Suprapubic skin (tissue), 4 donors: ENCODE data around the gene KDM2A.

Source experiments
- POLR2A ChIP-seq, 2 donors: fragments of 450-650 bp; IDR thresholded peaks; one replicate each; pipeline ENCODE4 v1.6.1; 2017; ENCODE audit warnings: antibody characterized with exemption in 2 of 2, mild to moderate bottlenecking in 2 of 2, moderate library complexity in 2 of 2
- POLR2AphosphoS5 ChIP-seq, 3 donors: sonication (generic); formaldehyde crosslinking; IDR thresholded peaks; one replicate each; pipeline ENCODE4 v1.6.1; 2017; ENCODE audit warnings: antibody characterized with exemption in 3 of 3
- TF ChIP-seq, protein P1 (sequence below), 2 donors: fragments of 200-600 bp in 1 of 2; fragments of 450-650 bp in 1 of 2; sonication (generic) in 1 of 2; IDR thresholded peaks; one replicate each; pipeline ENCODE4 v1.5.1; 2016 to 2019; ENCODE audit warnings: antibody characterized with exemption in 2 of 2, mild to moderate bottlenecking in 1 of 2, moderate library complexity in 1 of 2

DNA sequence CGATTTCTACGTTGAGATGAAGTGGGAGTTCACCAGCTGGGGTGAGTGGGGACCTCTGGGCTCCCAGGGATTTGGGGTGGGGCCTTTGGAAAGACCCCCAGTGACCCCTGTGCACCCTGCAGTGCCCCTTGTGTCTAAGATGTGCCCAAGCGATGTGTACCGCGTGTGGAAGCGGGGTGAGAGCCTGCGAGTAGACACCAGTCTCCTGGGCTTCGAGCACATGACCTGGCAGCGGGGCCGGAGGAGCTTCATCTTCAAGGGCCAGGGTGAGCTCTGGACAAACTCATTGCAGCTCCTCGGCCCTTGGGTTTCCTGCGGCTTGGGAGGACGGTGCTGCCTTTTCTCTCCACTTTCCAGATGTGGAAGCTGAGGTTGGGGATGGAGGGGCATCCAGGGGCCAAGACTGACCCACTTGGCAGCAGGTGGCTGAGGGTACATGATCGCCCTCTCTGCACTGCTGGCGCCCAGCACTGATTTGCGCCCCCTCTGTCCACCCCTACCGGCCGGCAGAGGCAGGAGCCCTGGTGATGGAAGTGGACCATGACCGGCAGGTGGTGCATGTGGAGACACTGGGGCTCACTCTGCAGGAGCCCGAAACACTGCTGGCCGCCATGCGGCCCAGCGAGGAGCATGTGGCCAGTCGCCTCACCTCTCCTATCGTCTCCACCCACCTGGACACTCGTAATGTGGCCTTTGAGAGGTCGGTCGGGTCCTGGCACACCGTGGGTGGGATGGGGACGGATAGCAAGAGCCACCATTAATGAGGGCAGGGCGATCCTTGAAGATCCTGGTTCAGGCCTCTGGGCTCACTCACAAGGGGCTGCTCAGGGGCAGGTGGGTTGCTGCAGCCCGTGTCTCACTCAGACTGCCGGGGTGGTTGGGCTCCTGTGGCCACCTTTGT is 172.7 kb downstream of the KDM2A start:
- TF ChIP-seq, protein P1, sequence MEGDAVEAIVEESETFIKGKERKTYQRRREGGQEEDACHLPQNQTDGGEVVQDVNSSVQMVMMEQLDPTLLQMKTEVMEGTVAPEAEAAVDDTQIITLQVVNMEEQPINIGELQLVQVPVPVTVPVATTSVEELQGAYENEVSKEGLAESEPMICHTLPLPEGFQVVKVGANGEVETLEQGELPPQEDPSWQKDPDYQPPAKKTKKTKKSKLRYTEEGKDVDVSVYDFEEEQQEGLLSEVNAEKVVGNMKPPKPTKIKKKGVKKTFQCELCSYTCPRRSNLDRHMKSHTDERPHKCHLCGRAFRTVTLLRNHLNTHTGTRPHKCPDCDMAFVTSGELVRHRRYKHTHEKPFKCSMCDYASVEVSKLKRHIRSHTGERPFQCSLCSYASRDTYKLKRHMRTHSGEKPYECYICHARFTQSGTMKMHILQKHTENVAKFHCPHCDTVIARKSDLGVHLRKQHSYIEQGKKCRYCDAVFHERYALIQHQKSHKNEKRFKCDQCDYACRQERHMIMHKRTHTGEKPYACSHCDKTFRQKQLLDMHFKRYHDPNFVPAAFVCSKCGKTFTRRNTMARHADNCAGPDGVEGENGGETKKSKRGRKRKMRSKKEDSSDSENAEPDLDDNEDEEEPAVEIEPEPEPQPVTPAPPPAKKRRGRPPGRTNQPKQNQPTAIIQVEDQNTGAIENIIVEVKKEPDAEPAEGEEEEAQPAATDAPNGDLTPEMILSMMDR (IDR thresholded peaks at IDR 0.05): no peak
- no peak for TF ChIP-seq POLR2AphosphoS5 (IDR thresholded peaks at IDR 0.05)
- TF ChIP-seq POLR2A (IDR thresholded peaks at IDR 0.05): no peak
